ENCODE measurements around the gene ARHGEF7.

Gene ARHGEF7

GRCh38 chr13:111202156-111202621, 87.1 kb downstream of the ARHGEF7 start:
- DNase-seq, result no peak

- no peak for DNase-seq
Measured at GRCh38 chr13:111202745-111203144, 87.6 kb downstream of the ARHGEF7 start.

- no peak for DNase-seq
Measured at GRCh38 chr13:111203736-111204389, 88.8 kb downstream of the ARHGEF7 start.

DNA sequence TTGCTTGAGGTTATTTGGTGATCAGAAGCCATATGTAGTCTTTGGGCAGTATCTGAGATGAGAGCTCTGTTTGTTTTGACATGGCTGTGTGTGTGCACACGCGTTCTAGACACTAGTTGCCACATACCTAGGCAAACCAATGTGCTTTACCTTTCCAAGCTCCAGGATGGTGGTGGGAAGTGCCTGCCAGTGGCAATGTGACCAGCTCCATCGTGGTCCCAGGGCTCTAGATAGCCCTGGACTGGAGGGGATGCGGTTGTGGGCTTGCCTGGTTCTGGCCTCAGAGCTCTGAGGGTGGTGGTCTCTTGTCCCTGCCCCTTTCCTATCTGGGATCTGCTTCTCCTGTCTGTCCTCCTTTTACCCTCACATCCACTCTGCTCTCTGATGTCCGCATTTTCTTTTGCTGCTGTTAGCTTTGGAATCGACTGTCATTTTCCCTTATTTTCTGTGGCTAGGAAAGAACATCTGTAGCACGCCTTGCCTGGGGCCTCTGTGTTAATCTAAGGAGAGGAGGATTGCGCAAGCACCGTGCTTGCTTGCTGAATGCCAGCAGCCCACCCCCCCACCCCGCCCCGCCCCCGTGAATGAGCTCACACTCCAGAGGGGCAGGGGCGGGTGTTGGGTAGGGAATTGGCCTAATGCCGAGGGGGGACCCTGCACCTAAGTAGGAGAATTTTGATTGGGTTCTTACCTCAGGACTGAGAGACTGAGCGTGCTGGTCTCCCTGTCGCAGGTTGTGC, 89.5 kb downstream of the ARHGEF7 start:
- no peak for DNase-seq

GRCh38 chr13:111206148-111206547, 91.0 kb downstream of the ARHGEF7 start:
- no peak for DNase-seq

- no peak for DNase-seq
Measured at GRCh38 chr13:111209613-111210012, 94.5 kb downstream of the ARHGEF7 start.

GRCh38 chr13:111210091-111210490, 95.0 kb downstream of the ARHGEF7 start:
- no peak for DNase-seq

DNA sequence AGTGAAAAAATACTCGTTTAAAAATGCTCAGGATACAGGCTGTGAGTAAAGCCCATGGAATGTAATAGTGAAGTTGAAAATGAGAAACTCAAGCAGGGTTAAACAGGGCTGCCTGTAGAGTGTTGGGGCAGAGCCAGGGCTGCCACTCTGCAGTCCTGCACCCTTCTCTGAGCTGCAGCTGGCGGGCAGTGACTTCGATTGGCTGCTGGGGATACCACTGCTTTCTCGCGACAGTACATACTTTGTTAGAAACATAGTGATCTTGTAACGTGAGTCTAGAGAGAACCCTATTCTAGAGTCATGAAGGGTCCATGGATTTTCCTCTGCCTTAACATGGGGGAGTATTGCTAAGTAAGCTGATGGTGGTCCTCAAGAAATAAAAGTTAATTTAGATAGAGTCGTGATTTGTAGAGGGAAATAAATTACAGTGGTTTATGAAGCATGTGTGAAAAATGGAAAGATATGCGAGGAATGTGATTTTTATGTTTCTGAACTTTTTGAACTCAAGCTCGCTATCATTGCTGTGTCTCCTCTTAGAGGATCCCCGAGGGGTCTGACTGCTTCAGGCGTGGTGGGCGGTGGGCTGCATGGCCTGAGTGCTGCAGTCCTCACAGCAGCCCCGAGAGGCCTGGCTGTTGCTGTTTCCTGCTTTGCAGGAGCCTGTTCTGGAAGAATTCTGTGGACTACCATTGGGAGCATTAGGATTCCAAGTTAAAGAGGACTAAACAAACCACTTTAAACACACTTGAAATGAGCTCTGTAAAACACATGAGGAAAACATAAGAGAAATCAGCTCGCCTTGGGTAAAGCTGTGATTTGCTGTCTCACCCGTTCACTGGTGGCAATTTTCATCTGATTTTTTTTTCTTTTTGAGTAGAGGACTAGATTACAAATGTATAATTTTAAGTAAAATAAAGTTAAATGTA, 95.7 kb downstream of the ARHGEF7 start:
- DNase-seq, result no peak

GRCh38 chr13:111211789-111212516, 96.8 kb downstream of the ARHGEF7 start:
- DNase-seq, result no peak

DNA sequence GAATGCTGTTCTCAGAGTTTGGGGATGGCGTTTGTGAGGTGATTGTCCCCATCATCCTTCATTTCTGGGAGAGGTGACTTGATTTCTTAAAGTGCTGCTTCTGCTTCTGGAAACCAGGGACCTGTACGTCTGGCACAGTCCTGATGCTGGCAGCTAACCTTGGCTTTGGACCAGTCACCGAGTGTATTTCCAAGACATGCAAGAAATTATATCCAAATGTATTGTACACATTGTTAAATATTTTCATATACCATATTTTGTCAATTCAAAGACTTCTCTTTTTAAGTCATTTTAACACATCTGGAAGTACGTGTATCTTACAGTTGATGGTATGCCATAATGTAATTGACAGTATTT, 97.4 kb downstream of the ARHGEF7 start:
- DNase-seq, result no peak

DNA sequence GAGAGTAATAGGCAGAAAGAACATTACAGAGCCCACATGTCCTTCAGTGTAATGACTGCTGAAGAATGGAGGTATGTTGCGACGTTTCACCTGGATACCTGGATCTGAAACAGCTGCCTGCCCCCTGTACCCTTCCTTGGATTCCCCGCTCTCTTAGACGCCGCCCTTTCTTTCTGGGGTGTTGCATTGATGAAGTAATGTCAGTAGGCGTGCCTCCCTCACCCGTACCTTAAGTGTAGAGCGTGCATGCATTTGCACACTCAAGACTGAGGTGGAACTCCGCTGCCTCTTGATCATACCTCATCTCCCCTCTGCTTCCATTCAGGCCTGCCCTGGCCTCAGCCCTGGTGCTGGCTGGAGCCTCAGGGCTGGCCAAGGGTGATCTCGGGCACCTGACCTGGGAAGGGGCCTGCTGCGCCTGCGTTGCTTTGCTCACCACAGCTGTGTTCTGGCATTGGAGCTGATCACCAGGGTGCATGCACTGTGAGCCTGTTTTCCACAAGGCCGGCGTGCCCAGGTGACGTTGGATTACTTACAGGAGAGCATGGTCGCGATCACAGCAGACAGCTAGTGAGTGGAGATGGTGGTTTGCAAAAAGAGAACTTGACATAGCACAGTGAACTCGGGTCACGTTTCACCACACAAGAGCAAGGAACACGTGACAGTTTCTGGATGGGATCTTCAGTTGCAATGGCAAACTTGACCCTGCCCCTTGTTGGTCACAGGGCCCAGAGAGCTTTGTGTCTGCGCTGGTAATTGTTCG, 99.0 kb downstream of the ARHGEF7 start:
- DNase-seq, result no peak

DNA sequence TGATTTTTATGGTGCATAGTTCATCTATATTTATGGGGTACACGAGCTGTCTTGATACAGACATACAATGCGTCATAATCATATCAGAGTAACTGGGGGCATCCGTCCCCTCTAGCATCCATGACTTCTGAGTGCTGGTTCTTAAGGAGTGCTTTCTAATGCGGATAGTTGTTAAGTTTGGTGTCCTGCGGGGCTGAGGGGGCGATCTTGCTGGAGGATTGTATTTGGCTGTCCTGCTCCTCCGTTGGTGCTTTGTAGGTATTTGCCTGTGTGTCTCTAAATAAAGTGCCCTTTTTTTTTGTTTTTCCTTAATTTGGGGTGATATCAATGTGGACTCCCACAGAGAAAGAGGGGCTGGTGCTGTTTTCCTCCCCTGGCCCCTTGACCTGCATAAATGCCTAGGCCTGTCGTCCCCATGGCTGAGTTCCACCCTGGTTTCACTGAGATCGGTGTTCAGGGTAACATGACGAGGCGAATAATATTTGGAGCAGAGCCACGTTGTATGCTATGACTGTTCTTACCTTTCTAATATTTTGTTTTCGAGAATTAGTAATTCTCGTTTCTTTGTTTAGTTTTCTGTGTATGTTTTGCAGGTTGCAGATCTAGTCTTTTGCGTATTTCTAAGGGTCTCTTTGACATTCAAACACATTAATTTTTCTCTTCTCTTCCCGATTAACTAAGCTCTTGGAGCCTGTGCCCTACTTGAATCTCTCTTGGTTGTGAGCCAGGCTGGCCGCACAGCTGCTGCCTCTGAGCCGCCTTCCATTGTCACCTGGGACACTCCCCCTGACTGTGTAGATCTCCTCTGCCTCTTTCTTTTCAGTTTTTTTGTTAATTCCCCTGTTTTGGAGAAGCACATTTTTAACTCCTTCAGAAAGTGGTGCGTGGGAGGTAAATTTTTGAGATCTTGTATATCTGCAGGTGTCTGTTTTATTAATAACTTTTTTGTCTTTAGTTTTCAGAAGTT, 100.3 kb downstream of the ARHGEF7 start:
- no peak for DNase-seq

DNA sequence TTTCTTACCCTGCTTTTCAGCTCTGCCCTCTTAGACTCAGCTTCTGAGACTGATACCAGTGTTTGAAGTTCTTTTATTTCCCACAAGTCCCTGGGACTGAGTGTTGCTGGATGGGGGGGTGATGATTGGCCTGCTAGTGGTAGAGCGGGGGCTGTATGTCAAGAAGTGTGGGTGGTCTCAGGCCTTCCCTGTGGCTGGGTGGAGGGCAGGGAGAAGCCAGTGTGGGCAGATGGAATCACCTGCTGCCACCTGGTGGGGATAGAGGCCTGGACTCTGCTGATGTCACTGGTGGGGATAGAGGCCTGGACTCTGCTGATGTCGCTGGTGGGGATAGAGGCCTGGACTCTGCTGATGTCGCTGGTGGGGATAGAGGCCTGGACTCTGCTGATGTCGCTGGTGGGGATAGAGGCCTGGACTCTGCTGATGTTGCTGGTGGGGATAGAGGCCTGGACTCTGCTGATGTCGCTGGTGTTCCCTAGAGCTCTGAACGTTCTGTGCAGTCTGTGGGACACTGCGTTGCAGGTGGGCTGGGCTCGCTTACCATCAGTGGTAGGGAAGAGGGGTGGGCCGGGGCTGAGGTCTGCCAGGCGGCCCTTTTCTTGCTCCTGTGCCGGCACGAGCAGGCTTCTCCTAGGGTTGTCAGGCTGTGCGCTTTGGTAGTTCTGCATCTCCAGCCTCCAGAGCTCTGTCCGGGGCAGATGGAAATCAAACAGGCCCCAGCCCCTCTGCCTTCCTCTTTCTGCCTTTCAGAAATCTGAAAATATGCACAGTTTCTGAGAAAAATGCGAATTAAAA, 101.3 kb downstream of the ARHGEF7 start:
- no peak for DNase-seq

DNA sequence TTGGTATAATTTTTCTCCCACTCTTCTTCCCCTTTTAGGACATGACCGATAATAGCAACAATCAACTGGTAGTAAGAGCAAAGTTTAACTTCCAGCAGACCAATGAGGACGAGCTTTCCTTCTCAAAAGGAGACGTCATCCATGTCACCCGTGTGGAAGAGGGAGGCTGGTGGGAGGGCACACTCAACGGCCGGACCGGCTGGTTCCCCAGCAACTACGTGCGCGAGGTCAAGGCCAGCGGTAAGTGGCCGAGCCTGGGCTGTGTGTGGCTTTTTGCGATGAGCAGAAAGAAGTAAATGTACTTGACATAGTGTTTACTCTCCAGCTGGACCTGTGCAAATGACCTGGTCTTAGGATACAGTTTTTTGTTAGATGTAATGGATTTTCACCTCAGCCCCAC, 102.5 kb downstream of the ARHGEF7 start:
- no peak for DNase-seq

DNA sequence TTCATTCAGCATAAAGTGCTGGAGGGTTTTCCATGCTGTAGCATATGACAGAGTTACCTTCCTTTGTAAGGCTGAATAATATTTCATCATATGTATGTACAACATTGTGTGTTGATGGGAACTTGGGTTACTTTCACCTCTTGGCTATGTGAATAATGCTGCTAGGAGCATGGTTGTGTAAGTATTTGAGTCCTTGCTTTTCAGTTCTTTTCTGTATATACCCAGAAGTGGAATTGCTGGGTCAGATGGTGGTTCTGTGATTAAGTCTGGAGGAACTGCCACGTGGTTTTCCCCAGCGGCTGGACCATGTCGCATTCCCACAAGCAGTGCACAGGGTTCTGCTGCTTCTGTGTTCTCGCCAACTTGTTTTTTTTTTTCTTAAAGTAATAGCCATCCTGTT, 104.2 kb downstream of the ARHGEF7 start:
- no peak for DNase-seq

- no peak for DNase-seq
Measured at GRCh38 chr13:111219950-111220349, 104.8 kb downstream of the ARHGEF7 start.

DNA sequence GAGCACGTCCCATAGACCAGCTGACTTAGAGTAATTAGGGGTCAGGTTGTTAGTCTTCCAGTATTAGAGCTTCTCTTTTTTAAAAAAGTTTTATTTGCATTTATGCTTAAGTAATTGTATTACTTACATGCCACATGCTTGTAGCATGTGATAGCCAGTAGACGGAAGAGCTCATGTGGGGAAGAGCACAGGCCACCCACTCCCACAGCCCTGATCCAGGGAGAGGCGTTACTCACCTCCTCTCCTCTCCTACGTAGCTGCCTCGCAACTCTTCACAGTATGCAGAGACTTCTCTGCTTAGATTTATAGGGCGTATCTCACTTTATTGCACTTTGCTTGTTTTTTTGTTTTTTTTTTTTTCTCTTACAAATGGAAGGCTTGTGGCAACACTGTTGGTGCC, 110.1 kb downstream of the ARHGEF7 start:
- no peak for DNase-seq

- DNase-seq, result no peak
Measured at GRCh38 chr13:111225810-111226546, 110.9 kb downstream of the ARHGEF7 start.

DNA sequence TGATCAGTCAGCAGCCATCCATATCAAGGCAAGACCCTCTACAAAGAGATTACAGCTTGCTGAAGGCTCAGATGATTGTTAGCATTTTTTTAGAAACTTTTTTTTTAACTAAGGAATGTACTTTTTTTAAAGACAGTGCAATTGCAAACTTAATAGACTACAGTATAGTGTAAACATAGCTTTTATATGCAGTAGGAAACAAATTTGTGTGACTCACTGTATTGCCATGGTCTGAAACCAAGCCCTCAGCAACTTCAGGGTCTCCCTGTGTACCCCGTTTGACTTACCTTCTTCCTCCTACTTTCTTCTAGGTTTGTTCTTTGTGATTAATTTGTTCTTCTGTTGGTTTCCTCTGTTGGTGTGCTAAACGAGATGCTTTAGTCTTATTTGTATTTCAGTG, 112.3 kb downstream of the ARHGEF7 start:
- no peak for DNase-seq
